ENCODE measurements around the gene SSC5D.

SSC5D gene

GRCh38 chr19:55502197-55502952 lies 14.1 kb downstream of the SSC5D start:
- 91% methylated on average over 9 of the region's 9 CpGs for WGBS
- peaks cover under 1% of the 10 kb centered on the region; the same call in 1 of the 2 replicates for H3K4me1 ChIP-seq (ENCODE audit: insufficient read depth, low read length)
- H3K9me3 ChIP-seq (ENCODE audit: insufficient read depth, low read depth, low read length), result peaks cover 5% of the 10 kb centered on the region; the same call in 1 of the 2 replicates
- no peaks in the 10 kb centered on the region for H3K36me3 ChIP-seq (ENCODE audit: insufficient read depth, low read length)
- no peak overlapping the region for H3K9ac ChIP-seq (ENCODE audit: low read depth, low read length)
- H3K27ac ChIP-seq (ENCODE audit: low read depth, low read length), result no peak overlapping the region
- peaks cover 22% of the 10 kb centered on the region for H3K27me3 ChIP-seq (ENCODE audit: insufficient read depth, low read length)
- no peak overlapping the region for H3K4me3 ChIP-seq (ENCODE audit: low read length)

- Histone ChIP-seq H3K9me3 (ENCODE audit: insufficient read depth, low read depth, low read length) (peaks cover 5% of the 10 kb centered on the region; the same call in 1 of the 2 replicates), H3K27me3 (ENCODE audit: insufficient read depth, low read length) (peaks cover 22% of the 10 kb centered on the region), H3K36me3 (ENCODE audit: insufficient read depth, low read length) (no peaks in the 10 kb centered on the region), H3K4me1 (ENCODE audit: insufficient read depth, low read length) (no peaks in the 10 kb centered on the region), H3K27ac (ENCODE audit: low read depth, low read length) (no peak overlapping the region), H3K9ac (ENCODE audit: low read depth, low read length) (no peak overlapping the region), H3K4me3 (ENCODE audit: low read length) (no peak overlapping the region)
- WGBS, result 94% methylated on average over 17 of the region's 17 CpGs
Observed at GRCh38 chr19:55503157-55503501, 14.9 kb downstream of the SSC5D start.

- 31% methylated on average over 64 of the region's 64 CpGs for WGBS
- no peak overlapping the region for H3K9ac ChIP-seq (ENCODE audit: low read depth, low read length)
Observed at GRCh38 chr19:55503502-55504251, 15.4 kb downstream of the SSC5D start.

GRCh38 chr19:55504252-55504603 lies 16.0 kb downstream of the SSC5D start:
- 53% methylated on average over 12 of the region's 13 CpGs for WGBS
- Histone ChIP-seq H3K9ac (ENCODE audit: low read depth, low read length) (no peak overlapping the region), H3K27ac (ENCODE audit: low read depth, low read length) (no peak overlapping the region), H3K36me3 (ENCODE audit: insufficient read depth, low read length) (no peaks in the 10 kb centered on the region), H3K9me3 (ENCODE audit: insufficient read depth, low read depth, low read length) (peaks cover 5% of the 10 kb centered on the region; the same call in 1 of the 2 replicates), H3K4me3 (ENCODE audit: low read length) (no peak overlapping the region), H3K4me1 (ENCODE audit: insufficient read depth, low read length) (no peaks in the 10 kb centered on the region), H3K27me3 (ENCODE audit: insufficient read depth, low read length) (peaks cover 22% of the 10 kb centered on the region)

More at GRCh38 chr19:55503502-55504251, 15.4 kb downstream of the SSC5D start:
- Histone ChIP-seq H3K4me3 (ENCODE audit: low read length) (peak overlapping the region; percentile 34), H3K27ac (ENCODE audit: low read depth, low read length) (no peak overlapping the region), H3K9me3 (ENCODE audit: insufficient read depth, low read depth, low read length) (peaks cover 5% of the 10 kb centered on the region; the same call in 1 of the 2 replicates), H3K36me3 (ENCODE audit: insufficient read depth, low read length) (no peaks in the 10 kb centered on the region), H3K4me1 (ENCODE audit: insufficient read depth, low read length) (no peaks in the 10 kb centered on the region), H3K27me3 (ENCODE audit: insufficient read depth, low read length) (peaks cover 22% of the 10 kb centered on the region)

- Histone ChIP-seq H3K4me3 (ENCODE audit: low read length) (no peak overlapping the region), H3K4me1 (ENCODE audit: insufficient read depth, low read length) (no peaks in the 10 kb centered on the region), H3K9me3 (ENCODE audit: insufficient read depth, low read depth, low read length) (peaks cover 5% of the 10 kb centered on the region; the same call in 1 of the 2 replicates), H3K36me3 (ENCODE audit: insufficient read depth, low read length) (no peaks in the 10 kb centered on the region), H3K9ac (ENCODE audit: low read depth, low read length) (no peak overlapping the region), H3K27ac (ENCODE audit: low read depth, low read length) (no peak overlapping the region), H3K27me3 (ENCODE audit: insufficient read depth, low read length) (peaks cover 22% of the 10 kb centered on the region)
- WGBS, result 90% methylated on average over 11 of the region's 11 CpGs
Observed at GRCh38 chr19:55504981-55505380, 16.7 kb downstream of the SSC5D start.

- Histone ChIP-seq H3K36me3 (ENCODE audit: insufficient read depth, low read length) (no peaks in the 10 kb centered on the region), H3K4me1 (ENCODE audit: insufficient read depth, low read length) (no peaks in the 10 kb centered on the region), H3K9ac (ENCODE audit: low read depth, low read length) (no peak overlapping the region), H3K27me3 (ENCODE audit: insufficient read depth, low read length) (peaks cover 14% of the 10 kb centered on the region), H3K4me3 (ENCODE audit: low read length) (no peak overlapping the region), H3K27ac (ENCODE audit: low read depth, low read length) (no peak overlapping the region), H3K9me3 (ENCODE audit: insufficient read depth, low read depth, low read length) (peaks cover 3% of the 10 kb centered on the region; the same call in 1 of the 2 replicates)
- 85% methylated on average over 10 of the region's 10 CpGs for WGBS
Observed at GRCh38 chr19:55508120-55508519, 19.9 kb downstream of the SSC5D start.

- WGBS, result 16% methylated on average over 61 of the region's 61 CpGs
- H3K4me1 ChIP-seq (ENCODE audit: insufficient read depth, low read length), result no peaks in the 10 kb centered on the region
- H3K9me3 ChIP-seq (ENCODE audit: insufficient read depth, low read depth, low read length), result no peaks in the 10 kb centered on the region
- H3K4me3 ChIP-seq (ENCODE audit: low read length), result peak overlapping the region; percentile 34
- no peaks in the 10 kb centered on the region for H3K27me3 ChIP-seq (ENCODE audit: insufficient read depth, low read length)
- no peak overlapping the region for H3K27ac ChIP-seq (ENCODE audit: low read depth, low read length)
- no peak overlapping the region for H3K9ac ChIP-seq (ENCODE audit: low read depth, low read length)
- H3K36me3 ChIP-seq (ENCODE audit: insufficient read depth, low read length), result no peaks in the 10 kb centered on the region
Observed at GRCh38 chr19:55516878-55517620, 28.8 kb downstream of the SSC5D start.

GRCh38 chr19:55519451-55520311 lies 31.4 kb downstream of the SSC5D start:
- H3K9me3 ChIP-seq (ENCODE audit: insufficient read depth, low read depth, low read length), result no peaks in the 10 kb centered on the region
- no peaks in the 10 kb centered on the region for H3K36me3 ChIP-seq (ENCODE audit: insufficient read depth, low read length)
- no peak overlapping the region for H3K4me3 ChIP-seq (ENCODE audit: low read length)
- WGBS, result 92% methylated on average over 10 of the region's 10 CpGs
- no peaks in the 10 kb centered on the region for H3K27me3 ChIP-seq (ENCODE audit: insufficient read depth, low read length)
- H3K9ac ChIP-seq (ENCODE audit: low read depth, low read length), result no peak overlapping the region
- no peak overlapping the region for H3K27ac ChIP-seq (ENCODE audit: low read depth, low read length)
- H3K4me1 ChIP-seq (ENCODE audit: insufficient read depth, low read length), result no peaks in the 10 kb centered on the region

GRCh38 chr19:55520691-55521292 lies 32.6 kb downstream of the SSC5D start:
- H3K9me3 ChIP-seq (ENCODE audit: insufficient read depth, low read depth, low read length), result no peaks in the 10 kb centered on the region
- H3K4me1 ChIP-seq (ENCODE audit: insufficient read depth, low read length), result no peaks in the 10 kb centered on the region
- WGBS, result 92% methylated on average over 14 of the region's 14 CpGs
- H3K9ac ChIP-seq (ENCODE audit: low read depth, low read length), result no peak overlapping the region
- no peaks in the 10 kb centered on the region for H3K27me3 ChIP-seq (ENCODE audit: insufficient read depth, low read length)
- no peaks in the 10 kb centered on the region for H3K36me3 ChIP-seq (ENCODE audit: insufficient read depth, low read length)
- no peak overlapping the region for H3K27ac ChIP-seq (ENCODE audit: low read depth, low read length)
- no peak overlapping the region for H3K4me3 ChIP-seq (ENCODE audit: low read length)
